ENCODE results near the gene PXDC1. TPM values are rescaled to one million over a fixed set of nuclear protein-coding genes. Genes with fewer than 3 reads are reported as not detected.

The PXDC1 gene
- total RNA-seq, 1 donor: 39.4 TPM

GRCh38 chr6:3714768-3715167 lies 36.7 kb downstream of the PXDC1 start:
- no peak for DNase-seq (ENCODE audit: low read depth)
- TF ChIP-seq CTCF (IDR thresholded peaks at IDR 0.05; ENCODE audit: insufficient read depth, low read length): no peak
- no peak overlapping the region for H3K4me3 ChIP-seq (ENCODE audit: low read depth, low read length)

DNA sequence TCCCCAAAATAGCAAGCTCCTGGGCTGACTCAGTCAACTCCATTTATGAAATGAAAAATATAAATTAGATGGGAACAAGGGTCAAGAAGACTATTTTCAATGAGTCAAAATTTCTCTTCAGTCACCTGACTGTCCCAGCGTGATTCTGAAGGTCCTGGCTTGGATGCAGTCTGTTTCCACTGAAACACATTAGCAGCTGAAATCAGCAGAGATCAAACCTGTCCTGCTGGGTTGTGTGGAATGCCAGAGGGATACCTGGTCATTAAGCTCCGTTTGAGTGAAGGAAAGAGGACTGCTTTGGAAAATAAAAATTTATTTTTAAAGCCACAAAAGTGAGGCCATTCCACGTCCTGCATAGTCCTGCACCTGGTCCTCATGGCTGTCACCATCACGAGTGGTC lies 37.4 kb downstream of the PXDC1 start:
- no peak overlapping the region for H3K4me3 ChIP-seq (ENCODE audit: low read depth, low read length)
- DNase-seq (ENCODE audit: low read depth): no peak
- TF ChIP-seq CTCF (IDR thresholded peaks at IDR 0.05; ENCODE audit: insufficient read depth, low read length): no peak

DNA sequence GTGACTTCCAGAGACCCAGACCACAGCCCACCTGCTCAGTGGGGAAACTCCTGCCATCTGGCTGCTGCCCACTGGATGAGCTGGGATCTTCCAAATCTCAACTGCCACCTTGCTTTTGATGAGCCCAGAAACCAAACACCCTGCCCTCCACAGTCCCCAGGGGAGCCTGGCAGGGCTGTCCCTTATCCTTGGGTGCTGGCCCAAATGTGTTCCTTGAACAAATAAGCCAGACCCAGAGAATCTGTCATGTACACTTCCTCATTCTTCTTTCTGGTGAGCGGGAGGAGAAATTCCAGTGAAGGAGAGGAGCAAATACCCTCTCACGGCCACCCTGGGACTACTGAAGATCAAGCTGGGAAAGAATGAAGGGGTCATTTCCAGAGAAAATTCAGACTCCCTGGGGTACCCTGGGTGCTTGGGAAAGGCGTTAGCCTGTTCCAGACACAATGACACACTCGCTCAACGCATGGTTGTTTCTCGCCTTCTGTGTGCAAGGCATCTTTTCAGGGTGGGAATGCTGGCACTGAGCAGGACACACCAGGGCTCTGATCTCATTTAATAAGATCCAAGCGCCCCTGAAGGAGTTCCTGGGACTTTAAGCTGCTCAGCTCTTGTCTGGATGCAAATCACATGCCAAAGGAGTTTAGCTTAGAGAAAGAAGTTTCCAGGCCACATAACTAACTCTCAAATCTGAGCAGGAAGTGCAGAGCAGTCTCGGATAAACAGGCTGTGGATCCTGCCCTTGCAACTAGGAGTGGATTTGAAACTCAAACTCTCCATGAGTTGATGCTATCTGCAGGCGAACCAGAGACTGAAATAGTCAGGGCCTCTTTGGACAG lies 38.5 kb downstream of the PXDC1 start:
- DNase-seq (ENCODE audit: low read depth): no peak
- no peak overlapping the region for H3K4me3 ChIP-seq (ENCODE audit: low read depth, low read length)
- no peak for TF ChIP-seq CTCF (IDR thresholded peaks at IDR 0.05; ENCODE audit: insufficient read depth, low read length)

DNA sequence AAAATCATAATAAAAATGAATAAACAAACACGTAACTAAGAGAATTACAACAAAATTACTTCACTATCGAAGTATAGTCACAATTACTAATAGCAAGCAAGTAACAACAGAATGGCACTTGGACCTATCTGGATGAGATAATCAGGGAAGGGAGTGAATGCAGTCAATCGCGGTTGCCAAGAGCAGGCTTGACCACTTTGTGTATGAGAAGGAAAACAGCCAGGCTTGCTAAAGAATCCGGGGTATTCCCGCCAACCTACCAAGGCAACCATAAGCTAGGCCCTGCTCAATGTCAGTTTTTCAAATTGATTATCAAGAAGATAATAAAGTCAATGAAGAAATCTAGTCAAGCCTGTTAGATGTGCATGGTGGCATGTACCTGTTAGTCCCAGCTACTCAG lies 39.7 kb downstream of the PXDC1 start:
- no peak overlapping the region for H3K4me3 ChIP-seq (ENCODE audit: low read depth, low read length)
- no peak for DNase-seq (ENCODE audit: low read depth)
- TF ChIP-seq CTCF (IDR thresholded peaks at IDR 0.05; ENCODE audit: insufficient read depth, low read length): no peak

DNA sequence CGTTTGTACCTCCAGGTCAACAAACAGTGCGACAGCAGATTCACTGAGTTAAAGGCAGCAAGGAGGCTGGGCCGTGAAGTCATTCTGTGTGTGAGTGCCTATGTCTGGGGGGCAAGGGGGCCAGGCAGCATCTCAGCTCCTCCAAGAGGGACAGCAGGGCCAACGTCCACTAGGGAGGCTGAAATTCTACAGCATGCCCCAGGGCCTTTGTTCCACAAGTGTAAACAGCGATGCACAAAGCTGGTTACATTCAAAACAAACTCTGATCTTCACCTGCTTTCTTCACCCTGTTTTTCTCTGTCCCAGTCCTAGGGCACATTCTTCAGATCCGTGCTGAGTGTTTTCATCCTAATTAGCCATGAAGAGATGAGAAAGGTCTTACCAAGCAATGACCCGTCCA lies 41.1 kb downstream of the PXDC1 start:
- TF ChIP-seq CTCF (IDR thresholded peaks at IDR 0.05; ENCODE audit: insufficient read depth, low read length): no peak
- H3K4me3 ChIP-seq (ENCODE audit: low read depth, low read length): no peak overlapping the region
- DNase-seq (ENCODE audit: low read depth): no peak

DNA sequence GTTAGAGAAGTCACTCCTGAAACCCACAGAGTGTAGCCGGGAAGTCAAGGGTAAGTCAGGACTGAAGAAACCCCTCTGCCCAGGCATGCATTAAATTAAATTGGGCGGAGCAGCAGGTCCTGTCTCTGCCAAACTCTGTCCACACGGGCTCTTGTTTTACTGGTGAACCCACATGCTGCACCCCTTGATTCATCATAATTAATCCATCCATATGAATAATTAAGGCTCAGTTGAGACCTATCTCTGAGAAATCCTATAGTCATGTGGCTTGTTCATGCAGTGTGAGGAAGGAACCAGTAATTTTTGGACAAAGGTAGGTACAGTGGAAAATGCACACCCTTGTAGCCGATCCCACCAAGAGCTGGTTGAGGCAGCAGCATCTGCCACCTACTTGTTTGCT lies 43.0 kb downstream of the PXDC1 start:
- no peak for DNase-seq (ENCODE audit: low read depth)
- H3K4me3 ChIP-seq (ENCODE audit: low read depth, low read length): no peak overlapping the region
- TF ChIP-seq CTCF (IDR thresholded peaks at IDR 0.05; ENCODE audit: insufficient read depth, low read length): no peak
